Mesenchymal stem cell (in vitro differentiated cells and primary cell): ENCODE results near the gene GJB5.

Experiments used
- DNase-seq: peaks from one replicate; pipeline ENCODE4 v3.0.0-alpha.2; 2013
- H2AFZ ChIP-seq: one replicate; pipeline ENCODE4 v1.6.1; 2013; ENCODE audit warnings: low read depth, mild to moderate bottlenecking, control low read depth, inconsistent platforms, low read length, moderate library complexity
- H2AK5ac ChIP-seq: 2 replicates; pipeline ENCODE4 v1.6.1; 2013; ENCODE audit warnings: low read length, moderate library complexity, mild to moderate bottlenecking, inconsistent platforms; ENCODE audit not compliant: severe bottlenecking
- H2BK120ac ChIP-seq: one replicate; pipeline ENCODE4 v1.6.1; 2013; ENCODE audit warnings: low read depth, mild to moderate bottlenecking, inconsistent platforms, low read length, moderate library complexity
- H2BK12ac ChIP-seq, 2 experiments: one replicate each; pipeline ENCODE4 v1.6.1; 2013; ENCODE audit warnings: inconsistent platforms in 2 of 2, low read length in 2 of 2, mild to moderate bottlenecking in 2 of 2, moderate library complexity in 2 of 2, control low read depth in 1 of 2
- H2BK15ac ChIP-seq: one replicate; pipeline ENCODE4 v1.6.1; 2013; ENCODE audit warnings: mild to moderate bottlenecking, low read depth, inconsistent platforms; ENCODE audit not compliant: poor library complexity, severe bottlenecking
- H2BK5ac ChIP-seq: 2 replicates; pipeline ENCODE4 v1.6.1; 2013; ENCODE audit warnings: low read depth, mild to moderate bottlenecking, low read length, control low read depth, inconsistent platforms; ENCODE audit not compliant: poor library complexity, severe bottlenecking
- H3K14ac ChIP-seq, 2 experiments: one replicate each; pipeline ENCODE4 v1.6.1; 2013; ENCODE audit warnings: inconsistent platforms in 2 of 2, low read length in 2 of 2, control low read depth in 1 of 2, mild to moderate bottlenecking in 1 of 2, moderate library complexity in 1 of 2
- H3K18ac ChIP-seq, 2 experiments: one replicate each; pipeline ENCODE4 v1.6.1; 2013; ENCODE audit warnings: inconsistent platforms in 2 of 2, low read length in 2 of 2, control low read depth in 1 of 2, low read depth in 1 of 2, mild to moderate bottlenecking in 1 of 2
- H3K23ac ChIP-seq, 2 experiments: one replicate each; pipeline ENCODE4 v1.6.1; 2013; ENCODE audit warnings: inconsistent platforms in 2 of 2, low read length in 2 of 2, mild to moderate bottlenecking in 2 of 2, moderate library complexity in 2 of 2, control low read depth in 1 of 2
- H3K27ac ChIP-seq: 2 replicates; pipeline ENCODE4 v1.5.1; 2013; ENCODE audit warnings: mild to moderate bottlenecking, moderate library complexity, low read length, control low read depth, inconsistent platforms; ENCODE audit not compliant: poor library complexity, severe bottlenecking
- H3K27me3 ChIP-seq, 2 experiments: 2 replicates each; pipeline versions ENCODE4 v1.6.1 to v1.7.0; 2013; ENCODE audit warnings: low read length in 2 of 2, mild to moderate bottlenecking in 2 of 2, moderate library complexity in 2 of 2, control low read depth in 1 of 2, inconsistent platforms in 1 of 2; ENCODE audit not compliant: control insufficient read depth in 1 of 2, insufficient read depth in 1 of 2
- H3K36me3 ChIP-seq, 2 experiments: 2 replicates each; pipeline versions ENCODE4 v1.6.1 to v1.7.0; 2013; ENCODE audit warnings: low read length in 2 of 2, control low read depth in 1 of 2, inconsistent platforms in 1 of 2, low read depth in 1 of 2, mild to moderate bottlenecking in 1 of 2; ENCODE audit not compliant: insufficient read depth in 2 of 2, control insufficient read depth in 1 of 2
- H3K4ac ChIP-seq, 2 experiments: one replicate each; pipeline ENCODE4 v1.6.1; 2013; ENCODE audit warnings: inconsistent platforms in 2 of 2, low read length in 2 of 2, mild to moderate bottlenecking in 2 of 2, moderate library complexity in 2 of 2, control low read depth in 1 of 2, low read depth in 1 of 2
- H3K4me1 ChIP-seq: 2 replicates; pipeline ENCODE4 v1.6.1; 2013; ENCODE audit warnings: low read depth, low read length, control low read depth; ENCODE audit not compliant: control insufficient read depth, insufficient read depth
- H3K4me2 ChIP-seq: 2 replicates; pipeline ENCODE4 v1.6.1; 2013; ENCODE audit warnings: low read length, mild to moderate bottlenecking, inconsistent platforms; ENCODE audit not compliant: poor library complexity, severe bottlenecking
- H3K4me3 ChIP-seq, 2 experiments: 2 replicates each; pipeline versions ENCODE4 v1.5.1 to v1.7.0; 2013; ENCODE audit warnings: low read length in 2 of 2, mild to moderate bottlenecking in 2 of 2, control low read depth in 1 of 2, low read depth in 1 of 2; ENCODE audit not compliant: insufficient read depth in 1 of 2
- H3K79me1 ChIP-seq: replicated peaks from 2 replicates; pipeline ENCODE4 v1.6.1; 2013; ENCODE audit warnings: mild to moderate bottlenecking, control low read depth, low read length, inconsistent platforms; ENCODE audit not compliant: poor library complexity, severe bottlenecking
- H3K9ac ChIP-seq: 2 replicates; pipeline ENCODE4 v1.7.0; 2013; ENCODE audit warnings: mild to moderate bottlenecking, low read length, moderate library complexity
- H3K9me3 ChIP-seq: 2 replicates; pipeline ENCODE4 v1.7.0; 2013; ENCODE audit warnings: mild to moderate bottlenecking, low read length; ENCODE audit not compliant: control insufficient read depth
- H4K8ac ChIP-seq: one replicate; pipeline ENCODE4 v1.6.1; 2013; ENCODE audit warnings: inconsistent platforms, mild to moderate bottlenecking, low read length, moderate library complexity
- H4K91ac ChIP-seq: one replicate; pipeline ENCODE4 v1.6.1; 2013; ENCODE audit warnings: mild to moderate bottlenecking, low read length, inconsistent platforms
- WGBS: methylation state at CpG from one replicate; pipeline ENCODE4 v1.1.7; 2013; ENCODE audit warnings: mixed read lengths; 5-methylcytosine and 5-hydroxymethylcytosine counted together

The GJB5 gene

DNA sequence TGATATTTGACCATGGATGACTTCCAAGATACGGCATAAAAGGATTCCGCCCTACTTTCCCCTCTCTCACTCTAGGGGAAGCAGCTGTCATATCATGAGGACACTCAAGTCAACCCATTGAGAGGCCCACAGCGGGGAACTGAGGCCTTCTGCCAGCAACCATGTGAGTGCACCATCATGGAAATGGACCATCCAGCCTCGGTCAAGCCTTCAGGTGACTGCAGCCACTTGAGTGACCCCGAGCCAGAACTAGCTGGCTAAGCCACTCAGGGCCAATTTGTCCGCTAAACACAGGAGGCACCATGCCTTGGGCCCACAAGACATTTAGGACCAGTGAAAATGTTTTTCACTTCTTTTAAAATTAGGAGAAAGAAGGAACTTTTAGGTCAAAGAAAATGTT is 11.1 kb upstream of the GJB5 start:
- H3K9ac ChIP-seq, result no peak overlapping the region
- no peaks in the 10 kb centered on the region for H3K4me1 ChIP-seq
- H3K23ac ChIP-seq, result no peak overlapping the region
- H3K27me3 ChIP-seq, result peaks cover 15 to 91% of the 10 kb centered on the region in 2 experiments
- no peak overlapping the region for H2AK5ac ChIP-seq
- WGBS, result 66% methylated on average over 6 of the region's 6 CpGs
- H4K91ac ChIP-seq, result no peak overlapping the region
- no peak overlapping the region for H2AFZ ChIP-seq
- H2BK5ac ChIP-seq, result no peak overlapping the region
- no peak overlapping the region for H3K4me3 ChIP-seq
- H4K8ac ChIP-seq, result no peak overlapping the region
- no peak overlapping the region for H3K4ac ChIP-seq
- H3K18ac ChIP-seq, result no peak overlapping the region
- DNase-seq, result no peak
- H2BK15ac ChIP-seq, result no peak overlapping the region
- no peaks in the 10 kb centered on the region for H3K79me1 ChIP-seq
- no peaks in the 10 kb centered on the region for H3K36me3 ChIP-seq
- no peak overlapping the region for H3K14ac ChIP-seq
- H3K27ac ChIP-seq, result no peak overlapping the region
- no peak overlapping the region for H3K4me2 ChIP-seq
- H3K9me3 ChIP-seq, result no peaks in the 10 kb centered on the region
- H2BK120ac ChIP-seq, result no peak overlapping the region
- H2BK12ac ChIP-seq, result no peak overlapping the region

DNA sequence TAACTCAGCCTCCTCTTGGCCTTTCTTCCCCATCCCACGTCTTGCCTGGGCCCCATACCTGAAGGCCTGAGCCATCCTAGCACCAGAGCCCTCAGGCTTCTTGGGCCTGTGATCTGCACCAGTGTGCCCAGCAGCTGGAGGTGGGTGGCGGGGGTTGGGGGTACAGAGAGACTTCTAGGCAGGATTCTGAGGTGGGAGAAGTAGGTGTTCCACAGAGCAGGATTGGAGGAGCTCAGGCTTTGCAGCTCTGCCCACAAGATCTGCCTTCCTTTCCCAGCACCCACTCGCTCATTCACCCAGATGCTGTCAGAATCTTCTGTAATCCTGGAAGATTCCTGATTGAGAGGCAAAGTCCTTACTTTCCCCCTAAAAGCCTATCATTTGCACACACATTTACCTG is 10.0 kb upstream of the GJB5 start:
- Histone ChIP-seq H3K9ac (no peak overlapping the region), H4K91ac (no peak overlapping the region), H3K9me3 (no peaks in the 10 kb centered on the region), H3K36me3 (no peaks in the 10 kb centered on the region), H3K14ac (no peak overlapping the region), H2AK5ac (no peak overlapping the region), H3K27ac (no peak overlapping the region), H2BK120ac (no peak overlapping the region), H2AFZ (no peak overlapping the region), H2BK12ac (no peak overlapping the region), H4K8ac (no peak overlapping the region), H3K4me1 (no peaks in the 10 kb centered on the region), H3K18ac (no peak overlapping the region), H2BK5ac (no peak overlapping the region), H3K4me2 (no peak overlapping the region), H3K27me3 (peaks cover 15 to 91% of the 10 kb centered on the region in 2 experiments), H3K4ac (no peak overlapping the region), H3K4me3 (no peak overlapping the region), H3K79me1 (no peaks in the 10 kb centered on the region), H2BK15ac (no peak overlapping the region), H3K23ac (no peak overlapping the region)
- WGBS, result 79% methylated on average over 2 of the region's 3 CpGs
- no peak for DNase-seq

GRCh38 chr1:34745666-34746065 is 9.2 kb upstream of the GJB5 start:
- Histone ChIP-seq H3K27me3 (peaks cover 15 to 89% of the 10 kb centered on the region in 2 experiments), H3K79me1 (no peaks in the 10 kb centered on the region), H2BK12ac (no peak overlapping the region), H4K91ac (no peak overlapping the region), H2AK5ac (no peak overlapping the region), H2BK120ac (no peak overlapping the region), H2AFZ (no peak overlapping the region), H2BK5ac (no peak overlapping the region), H3K14ac (no peak overlapping the region), H3K27ac (no peak overlapping the region), H3K9ac (no peak overlapping the region), H3K18ac (no peak overlapping the region), H3K36me3 (no peaks in the 10 kb centered on the region), H3K4me3 (no peak overlapping the region), H2BK15ac (no peak overlapping the region), H3K4ac (no peak overlapping the region), H3K4me1 (no peaks in the 10 kb centered on the region), H3K9me3 (no peaks in the 10 kb centered on the region), H3K23ac (no peak overlapping the region), H3K4me2 (no peak overlapping the region), H4K8ac (no peak overlapping the region)
- WGBS, result 75% methylated on average over 5 of the region's 5 CpGs
- DNase-seq, result no peak

DNA sequence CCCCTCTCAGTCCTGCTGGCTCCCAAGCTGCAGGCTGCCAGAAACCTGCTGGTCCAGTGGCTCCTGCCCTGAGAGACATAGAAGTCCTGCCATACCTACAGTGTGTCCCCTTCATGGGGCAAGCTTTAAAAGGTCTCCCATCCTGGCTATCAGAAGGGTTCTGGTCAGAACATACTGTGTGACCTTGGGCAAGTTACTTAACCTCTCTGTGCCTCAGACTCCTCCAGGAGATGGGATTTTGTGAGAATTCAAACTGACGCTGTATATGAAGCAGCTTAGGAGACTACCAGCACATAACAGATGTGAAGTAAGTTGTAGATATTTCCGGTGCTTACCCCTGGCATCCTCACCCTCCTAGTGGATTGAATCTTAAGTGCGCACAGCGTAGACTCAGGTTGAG is 8.7 kb upstream of the GJB5 start:
- Histone ChIP-seq H3K79me1 (no peaks in the 10 kb centered on the region), H2AK5ac (no peak overlapping the region), H3K14ac (no peak overlapping the region), H3K4me1 (no peaks in the 10 kb centered on the region), H2BK5ac (no peak overlapping the region), H2BK120ac (no peak overlapping the region), H3K27ac (no peak overlapping the region), H3K9me3 (no peaks in the 10 kb centered on the region), H2AFZ (no peak overlapping the region), H3K4me3 (no peak overlapping the region), H4K8ac (no peak overlapping the region), H3K9ac (no peak overlapping the region), H3K23ac (no peak overlapping the region), H3K4ac (no peak overlapping the region), H2BK15ac (no peak overlapping the region), H2BK12ac (no peak overlapping the region), H3K18ac (no peak overlapping the region), H3K27me3 (peaks cover 15 to 85% of the 10 kb centered on the region in 2 experiments), H3K36me3 (no peaks in the 10 kb centered on the region), H3K4me2 (no peak overlapping the region), H4K91ac (no peak overlapping the region)
- DNase-seq, result no peak
- WGBS, result 99% methylated on average over 4 of the region's 4 CpGs
